Measurements from ENCODE around the gene EVI5.

GRCh38 chr1:92503926-92504285 is 281.0 kb downstream of the EVI5 start:
- TF ChIP-seq SUZ12 (IDR thresholded peaks at IDR 0.05; ENCODE audit: extremely low read depth, insufficient read depth, insufficient read length) (no peak), ZNF274 (IDR thresholded peaks at IDR 0.05; ENCODE audit: low read depth, low read length) (no peak), YY1 (IDR thresholded peaks at IDR 0.05; ENCODE audit: insufficient read depth, insufficient read length) (no peak)
